Bronchial epithelial cell (primary cell): Measurements from ENCODE around the gene NTM. TPM values are rescaled to one million over a fixed set of nuclear protein-coding genes. Genes with fewer than 3 reads are reported as not detected.

Source experiments
- DNase-seq: peaks from one replicate; pipeline ENCODE4 v3.0.0-alpha.2; 2010; ENCODE audit warnings: low read depth
- FAIRE-seq: peaks from 2 replicates; lab custom pipeline; 2011; peaks lifted over from hg19 to GRCh38; lab: Jason Lieb, UNC
- H3K27me3 ChIP-seq: 2 replicates; pipeline ENCODE4 v1.5.1; 2011; ENCODE audit warnings: low read length; ENCODE audit not compliant: control insufficient read depth, insufficient read depth
- H3K36me3 ChIP-seq: 2 replicates; pipeline ENCODE4 v1.5.1; 2011; ENCODE audit warnings: low read length; ENCODE audit not compliant: control insufficient read depth, insufficient read depth
- H3K4me3 ChIP-seq: 2 replicates; pipeline ENCODE4 v1.5.1; 2011; ENCODE audit warnings: mild to moderate bottlenecking, low read depth, low read length, control low read depth
- total RNA-seq: library from RNA; depleted of rRNA; stranded (reverse); fragments of >200 nt; gene quantifications from 2 replicates; pipeline ENCODE4 v1.2.1, GENCODE V29; 2014
- TF ChIP-seq, protein P1 (sequence below): IDR thresholded peaks from 2 replicates; pipeline ENCODE4 v1.5.1; 2011; ENCODE audit warnings: mild to moderate bottlenecking, moderate library complexity, low read length, control low read depth, inconsistent platforms; ENCODE audit not compliant: insufficient read depth, severe bottlenecking

The NTM gene
- total RNA-seq, 1 donor from 2014 or later = 4.2 TPM

DNA sequence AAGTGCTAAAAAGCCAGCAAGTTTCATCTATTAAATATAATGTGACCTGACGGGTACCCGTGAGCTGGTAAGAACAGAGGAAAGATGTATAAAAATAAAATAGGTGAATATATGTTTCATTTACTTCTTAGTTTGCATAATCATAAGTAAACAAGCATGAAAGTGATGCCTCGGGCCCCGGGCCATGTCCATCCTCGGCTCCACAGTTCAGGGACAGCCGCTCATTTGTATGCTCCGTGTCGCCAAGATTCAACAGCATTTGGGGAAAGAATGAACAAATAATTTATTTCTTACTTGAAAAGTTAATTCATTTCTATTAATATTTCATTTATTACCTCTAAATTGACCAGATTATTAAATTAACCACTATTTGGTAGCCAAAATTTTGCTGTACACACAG, 251.8 kb downstream of the NTM start:
- Histone ChIP-seq H3K36me3 (no peaks in the 10 kb centered on the region), H3K27me3 (no peaks in the 10 kb centered on the region), H3K4me3 (no peak overlapping the region)
- TF ChIP-seq, protein P1, sequence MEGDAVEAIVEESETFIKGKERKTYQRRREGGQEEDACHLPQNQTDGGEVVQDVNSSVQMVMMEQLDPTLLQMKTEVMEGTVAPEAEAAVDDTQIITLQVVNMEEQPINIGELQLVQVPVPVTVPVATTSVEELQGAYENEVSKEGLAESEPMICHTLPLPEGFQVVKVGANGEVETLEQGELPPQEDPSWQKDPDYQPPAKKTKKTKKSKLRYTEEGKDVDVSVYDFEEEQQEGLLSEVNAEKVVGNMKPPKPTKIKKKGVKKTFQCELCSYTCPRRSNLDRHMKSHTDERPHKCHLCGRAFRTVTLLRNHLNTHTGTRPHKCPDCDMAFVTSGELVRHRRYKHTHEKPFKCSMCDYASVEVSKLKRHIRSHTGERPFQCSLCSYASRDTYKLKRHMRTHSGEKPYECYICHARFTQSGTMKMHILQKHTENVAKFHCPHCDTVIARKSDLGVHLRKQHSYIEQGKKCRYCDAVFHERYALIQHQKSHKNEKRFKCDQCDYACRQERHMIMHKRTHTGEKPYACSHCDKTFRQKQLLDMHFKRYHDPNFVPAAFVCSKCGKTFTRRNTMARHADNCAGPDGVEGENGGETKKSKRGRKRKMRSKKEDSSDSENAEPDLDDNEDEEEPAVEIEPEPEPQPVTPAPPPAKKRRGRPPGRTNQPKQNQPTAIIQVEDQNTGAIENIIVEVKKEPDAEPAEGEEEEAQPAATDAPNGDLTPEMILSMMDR = no peak
- FAIRE-seq (no peak), DNase-seq (no peak)

DNA sequence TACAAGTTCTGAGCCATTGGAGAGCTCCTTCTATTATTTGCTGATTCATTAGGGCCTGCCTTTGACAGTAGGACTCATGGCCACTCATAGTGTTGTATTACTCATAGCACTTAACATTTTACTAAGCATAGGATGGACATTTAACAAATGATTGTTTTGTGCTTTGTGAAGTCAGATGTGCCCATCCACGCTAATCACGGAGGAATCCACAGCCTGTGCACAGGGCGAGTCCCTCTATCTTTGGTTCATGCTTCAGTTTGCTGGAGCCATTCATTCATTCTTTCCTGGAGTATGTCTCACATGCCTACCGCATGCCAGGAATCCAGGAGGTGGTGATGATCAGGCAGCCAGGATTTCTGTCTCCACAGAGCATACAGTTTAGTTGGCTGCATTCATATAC, 254.1 kb downstream of the NTM start:
- Histone ChIP-seq H3K36me3 (no peaks in the 10 kb centered on the region), H3K4me3 (no peak overlapping the region), H3K27me3 (no peaks in the 10 kb centered on the region)
- DNase-seq (peak; percentile 8), FAIRE-seq (no peak)
- TF ChIP-seq, protein P1 = no peak

DNA sequence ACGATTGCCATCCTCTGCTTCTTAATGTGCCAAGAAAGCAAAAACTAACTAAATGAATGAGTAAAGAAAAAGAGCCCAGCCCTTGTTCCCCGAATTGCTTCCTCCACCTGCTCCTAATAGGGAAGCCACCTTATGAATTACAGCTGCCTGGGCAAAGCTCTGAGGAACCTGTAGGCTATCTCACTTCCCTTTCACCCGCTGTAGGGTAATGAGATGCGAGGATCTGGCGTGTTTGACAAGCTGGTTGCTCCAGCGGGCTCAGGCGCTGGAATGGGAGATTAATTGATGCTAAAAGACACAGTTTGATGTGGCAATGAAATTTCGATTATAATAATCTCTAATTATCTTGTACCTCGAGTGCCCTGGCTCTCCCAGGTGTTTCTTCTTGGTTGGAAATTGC, 256.4 kb downstream of the NTM start:
- no peak for FAIRE-seq
- Histone ChIP-seq H3K36me3 (no peaks in the 10 kb centered on the region), H3K27me3 (no peaks in the 10 kb centered on the region), H3K4me3 (no peak overlapping the region)
- no peak for DNase-seq
- TF ChIP-seq, protein P1 = no peak

DNA sequence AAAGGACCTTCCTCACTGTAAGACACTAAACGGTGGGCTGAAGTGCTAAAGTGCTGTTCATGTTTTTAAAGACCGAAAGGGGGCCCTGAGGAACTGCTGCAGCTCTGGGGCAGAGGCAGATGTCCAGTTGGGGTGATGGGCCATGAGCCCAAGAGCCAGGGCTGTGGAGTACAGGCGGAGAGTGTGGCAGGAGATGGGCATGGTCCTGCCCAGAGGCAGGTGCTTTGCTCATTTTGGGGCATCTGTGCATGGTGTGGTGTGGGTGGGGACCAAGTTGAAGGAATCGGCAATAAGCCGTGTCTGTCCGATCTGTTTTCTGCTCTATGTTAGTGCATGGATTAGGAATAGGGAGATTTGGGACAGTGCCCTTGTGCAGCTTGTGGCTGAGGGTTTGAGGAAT, 258.3 kb downstream of the NTM start:
- Histone ChIP-seq H3K27me3 (no peaks in the 10 kb centered on the region), H3K36me3 (no peaks in the 10 kb centered on the region), H3K4me3 (no peak overlapping the region)
- DNase-seq (no peak), FAIRE-seq (no peak)
- TF ChIP-seq, protein P1 = no peak

DNA sequence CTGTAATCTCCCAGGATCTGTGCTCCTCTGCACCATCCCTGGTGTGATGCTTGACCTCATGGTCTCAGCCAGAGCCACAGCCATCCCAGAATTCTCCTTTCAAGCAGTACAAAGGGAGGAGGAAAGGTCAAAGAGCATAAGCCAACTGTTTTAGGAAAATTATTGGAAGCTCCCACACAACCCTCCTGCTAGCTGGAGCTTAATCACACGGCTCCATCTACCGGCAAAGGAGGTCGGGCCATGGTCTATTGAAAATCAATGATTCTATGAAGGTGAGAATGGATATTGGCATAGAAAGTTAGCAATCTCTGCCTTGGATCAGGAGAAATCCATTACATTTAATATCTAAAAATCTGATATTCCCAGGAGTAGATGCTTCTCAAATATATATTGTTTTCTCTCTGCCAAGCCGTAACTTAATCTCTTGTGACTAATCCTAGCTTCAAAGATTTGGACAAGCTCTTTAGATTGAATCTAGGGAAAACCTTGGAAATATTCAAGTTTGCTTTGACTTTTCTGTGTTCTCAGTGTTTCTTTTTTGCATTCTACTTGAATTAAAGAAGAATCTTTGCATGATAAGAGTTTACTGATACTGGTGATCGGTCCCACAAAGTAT, 259.6 kb downstream of the NTM start:
- no peaks in the 10 kb centered on the region for H3K27me3 ChIP-seq
- DNase-seq (no peak), FAIRE-seq (no peak)
- H3K4me3 ChIP-seq = no peak overlapping the region
- H3K36me3 ChIP-seq = no peaks in the 10 kb centered on the region
- TF ChIP-seq, protein P1 = no peak

DNA sequence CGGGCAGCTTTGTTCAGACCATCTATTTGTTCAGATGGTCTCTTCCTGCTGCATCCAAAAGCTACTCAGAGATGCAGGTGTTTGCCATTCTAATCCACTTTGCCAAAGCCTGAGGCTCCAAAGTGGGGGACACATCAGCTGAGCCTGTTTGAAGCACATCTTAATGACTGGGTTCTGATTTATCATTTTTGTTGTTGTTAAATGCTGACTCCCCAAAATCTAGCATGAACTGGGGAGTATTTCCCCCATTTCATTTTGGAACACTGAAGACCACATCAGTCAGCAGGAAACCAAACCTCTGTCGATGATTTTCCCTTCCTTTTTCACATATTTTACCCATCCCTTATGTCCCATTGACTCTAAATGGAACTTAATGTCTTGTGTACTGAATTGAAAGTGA, 262.6 kb downstream of the NTM start:
- no peak for FAIRE-seq
- no peak for DNase-seq
- Histone ChIP-seq H3K27me3 (no peaks in the 10 kb centered on the region), H3K4me3 (no peak overlapping the region), H3K36me3 (no peaks in the 10 kb centered on the region)
- TF ChIP-seq, protein P1 = no peak
